A549 (cell line): ENCODE measurements around the gene CCDC50.

Experiments
- BHLHE40 ChIP-seq: IDR thresholded peaks from 2 replicates; pipeline ENCODE4 v1.6.1; 2012; ENCODE audit warnings: low read depth, low read length, inconsistent platforms
- CEBPB ChIP-seq, 2 experiments: fragments of >200 bp in 1 of 2; sonication (Bioruptor Twin) in 1 of 2; formaldehyde crosslinking in 1 of 2; IDR thresholded peaks; 2 replicates each; pipeline ENCODE4 v1.6.1; 2012 to 2016
- CTCF ChIP-seq: fragments of >200 bp; sonication (Bioruptor Twin); formaldehyde crosslinking; IDR thresholded peaks from 3 replicates; pipeline ENCODE4 v1.5.1; 2016
- EP300 ChIP-seq, 2 experiments: fragments of >200 bp; sonication (Bioruptor Twin); formaldehyde crosslinking; IDR thresholded peaks; 2 replicates in 1 of 2; 3 replicates in 1 of 2; pipeline ENCODE4 v1.6.1; 2016 to 2017
- ESRRA ChIP-seq: fragments of 150-350 bp; IDR thresholded peaks from 2 replicates; pipeline ENCODE4 v1.6.1; 2014; ENCODE audit warnings: mild to moderate bottlenecking, low read length, borderline replicate concordance
- KDM1A ChIP-seq: fragments of 200-600 bp; sonication (generic); IDR thresholded peaks from 2 replicates; pipeline ENCODE4 v1.6.1; 2016; ENCODE audit warnings: low read depth, mild to moderate bottlenecking
- NR3C1 ChIP-seq: fragments of >200 bp; sonication (Bioruptor Twin); formaldehyde crosslinking; IDR thresholded peaks from 3 replicates; pipeline ENCODE4 v1.6.1; 2017
- POLR2A ChIP-seq: IDR thresholded peaks from 2 replicates; pipeline ENCODE4 v1.6.1; 2012; ENCODE audit warnings: mild to moderate bottlenecking, low read length
- RCOR1 ChIP-seq: fragments of 150-350 bp; IDR thresholded peaks from 2 replicates; pipeline ENCODE4 v1.6.1; 2014; ENCODE audit warnings: antibody characterized with exemption, low read length, low read depth
- REST ChIP-seq: fragments of 200-600 bp; sonication (generic); IDR thresholded peaks from 2 replicates; pipeline ENCODE4 v1.6.1; 2016; ENCODE audit warnings: antibody characterized with exemption, mild to moderate bottlenecking, moderate library complexity

- TF ChIP-seq BHLHE40: no peak
- TF ChIP-seq EP300 (IDR thresholded peaks at IDR 0.05): no peak
- no peak for TF ChIP-seq CTCF
- no peak for TF ChIP-seq RCOR1
- no peak for TF ChIP-seq CEBPB (IDR thresholded peaks at IDR 0.05)
- no peak for TF ChIP-seq NR3C1
- no peak for TF ChIP-seq ESRRA
- no peak for TF ChIP-seq KDM1A
- TF ChIP-seq REST: no peak
- no peak for TF ChIP-seq POLR2A
Measured at GRCh38 chr3:191425322-191425734, 96.1 kb downstream of the CCDC50 start.
